HL-60 (cell line): ENCODE results near the gene CDYL.

Experiments
- GABPA ChIP-seq: IDR thresholded peaks from 2 replicates; pipeline ENCODE4 v1.6.1; 2012; ENCODE audit warnings: low read depth
- POLR2AphosphoS5 ChIP-seq: IDR thresholded peaks from 2 replicates; pipeline ENCODE4 v1.6.1; 2012; ENCODE audit warnings: low read depth
- REST ChIP-seq: IDR thresholded peaks from 2 replicates; pipeline ENCODE4 v1.6.1; 2012; ENCODE audit warnings: low read depth; ENCODE audit not compliant: insufficient replicate concordance
- SPI1 ChIP-seq: IDR thresholded peaks from 2 replicates; pipeline ENCODE4 v1.6.1; 2012; ENCODE audit warnings: low read depth, mild to moderate bottlenecking, borderline replicate concordance
- TF ChIP-seq, protein P1 (sequence below): IDR thresholded peaks from one replicate; pipeline ENCODE4 v1.5.1; 2011; ENCODE audit warnings: low read length, control low read depth, inconsistent platforms; ENCODE audit not compliant: insufficient read depth

DNA sequence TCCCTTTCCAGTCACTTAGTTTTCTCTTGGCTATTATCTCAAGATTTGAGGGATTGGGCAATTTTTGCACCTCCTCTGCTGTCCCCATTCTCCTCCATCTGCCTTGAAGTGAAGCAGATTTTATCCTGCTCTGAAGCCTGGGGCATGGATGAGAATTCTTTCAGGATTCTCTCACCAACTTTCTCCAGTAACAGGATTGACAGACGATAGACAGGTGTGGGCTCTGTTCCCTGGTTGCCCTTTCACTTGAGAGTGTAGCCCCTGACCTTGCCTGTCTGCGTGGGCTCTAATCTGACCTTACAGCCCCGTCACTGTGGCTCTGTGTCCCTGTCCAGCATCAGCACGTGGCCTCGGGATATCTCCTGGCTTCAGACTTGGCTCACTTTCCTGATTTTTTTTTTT is 27.1 kb downstream of the CDYL start:
- TF ChIP-seq, protein P1, sequence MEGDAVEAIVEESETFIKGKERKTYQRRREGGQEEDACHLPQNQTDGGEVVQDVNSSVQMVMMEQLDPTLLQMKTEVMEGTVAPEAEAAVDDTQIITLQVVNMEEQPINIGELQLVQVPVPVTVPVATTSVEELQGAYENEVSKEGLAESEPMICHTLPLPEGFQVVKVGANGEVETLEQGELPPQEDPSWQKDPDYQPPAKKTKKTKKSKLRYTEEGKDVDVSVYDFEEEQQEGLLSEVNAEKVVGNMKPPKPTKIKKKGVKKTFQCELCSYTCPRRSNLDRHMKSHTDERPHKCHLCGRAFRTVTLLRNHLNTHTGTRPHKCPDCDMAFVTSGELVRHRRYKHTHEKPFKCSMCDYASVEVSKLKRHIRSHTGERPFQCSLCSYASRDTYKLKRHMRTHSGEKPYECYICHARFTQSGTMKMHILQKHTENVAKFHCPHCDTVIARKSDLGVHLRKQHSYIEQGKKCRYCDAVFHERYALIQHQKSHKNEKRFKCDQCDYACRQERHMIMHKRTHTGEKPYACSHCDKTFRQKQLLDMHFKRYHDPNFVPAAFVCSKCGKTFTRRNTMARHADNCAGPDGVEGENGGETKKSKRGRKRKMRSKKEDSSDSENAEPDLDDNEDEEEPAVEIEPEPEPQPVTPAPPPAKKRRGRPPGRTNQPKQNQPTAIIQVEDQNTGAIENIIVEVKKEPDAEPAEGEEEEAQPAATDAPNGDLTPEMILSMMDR, result no peak
- TF ChIP-seq REST, result no peak
- TF ChIP-seq GABPA, result no peak
- TF ChIP-seq POLR2AphosphoS5, result no peak
- no peak for TF ChIP-seq SPI1
